Measurements from ENCODE around the gene ARPC4.

DNA sequence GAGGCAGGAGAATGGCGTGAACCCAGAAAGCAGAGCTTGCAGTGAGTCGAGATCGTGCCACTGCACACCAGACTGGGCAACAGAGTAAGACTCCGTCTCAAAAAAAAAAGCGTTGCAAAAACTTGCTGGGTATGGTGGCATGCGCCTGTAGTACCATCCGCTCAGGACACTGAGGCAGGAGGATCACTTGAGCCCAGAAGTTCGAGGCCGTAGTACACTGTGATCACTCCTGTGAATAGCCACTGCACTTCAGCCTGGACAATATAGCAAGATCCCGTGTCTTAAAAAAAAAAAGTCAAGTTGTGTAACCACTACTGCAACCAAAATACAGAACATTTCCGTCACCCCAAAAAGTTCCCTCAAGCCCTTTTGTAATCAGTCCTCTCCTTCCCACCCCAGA is 1.5 kb downstream of the ARPC4 start:
- TF ChIP-seq, protein P1, sequence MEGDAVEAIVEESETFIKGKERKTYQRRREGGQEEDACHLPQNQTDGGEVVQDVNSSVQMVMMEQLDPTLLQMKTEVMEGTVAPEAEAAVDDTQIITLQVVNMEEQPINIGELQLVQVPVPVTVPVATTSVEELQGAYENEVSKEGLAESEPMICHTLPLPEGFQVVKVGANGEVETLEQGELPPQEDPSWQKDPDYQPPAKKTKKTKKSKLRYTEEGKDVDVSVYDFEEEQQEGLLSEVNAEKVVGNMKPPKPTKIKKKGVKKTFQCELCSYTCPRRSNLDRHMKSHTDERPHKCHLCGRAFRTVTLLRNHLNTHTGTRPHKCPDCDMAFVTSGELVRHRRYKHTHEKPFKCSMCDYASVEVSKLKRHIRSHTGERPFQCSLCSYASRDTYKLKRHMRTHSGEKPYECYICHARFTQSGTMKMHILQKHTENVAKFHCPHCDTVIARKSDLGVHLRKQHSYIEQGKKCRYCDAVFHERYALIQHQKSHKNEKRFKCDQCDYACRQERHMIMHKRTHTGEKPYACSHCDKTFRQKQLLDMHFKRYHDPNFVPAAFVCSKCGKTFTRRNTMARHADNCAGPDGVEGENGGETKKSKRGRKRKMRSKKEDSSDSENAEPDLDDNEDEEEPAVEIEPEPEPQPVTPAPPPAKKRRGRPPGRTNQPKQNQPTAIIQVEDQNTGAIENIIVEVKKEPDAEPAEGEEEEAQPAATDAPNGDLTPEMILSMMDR (IDR thresholded peaks at IDR 0.05), result no peak
- TF ChIP-seq POLR2A (IDR thresholded peaks at IDR 0.05), result no peak
